GM23338 (cell line): ENCODE measurements around the gene ZFHX3. TPM values are rescaled to one million over a fixed set of nuclear protein-coding genes. Genes with fewer than 3 reads are reported as not detected.

ENCODE experiments used
- ATAC-seq: fragments of 200-7000 bp; cut with Tn5 transposase; 3 replicates; pipeline ENCODE4 v1.9.1; 2020
- DNase-seq: peaks from one replicate; pipeline ENCODE4 v3.0.0-alpha.2; 2015; ENCODE audit warnings: low spot score
- H2AFZ ChIP-seq: fragments of 200-600 bp; sonication (generic); 2 replicates; pipeline ENCODE4 v1.8.0; 2016; ENCODE audit warnings: antibody characterized with exemption, mild to moderate bottlenecking, moderate library complexity
- H3F3A ChIP-seq: fragments of 200-600 bp; sonication (generic); replicated peaks from 2 replicates; pipeline ENCODE4 v1.8.0; 2017; ENCODE audit warnings: antibody characterized with exemption, mixed run types, low read depth
- H3K27ac ChIP-seq: fragments of 200-600 bp; sonication (generic); 2 replicates; pipeline ENCODE4 v1.6.1; 2016; ENCODE audit warnings: low read depth
- H3K27me3 ChIP-seq: fragments of 200-600 bp; sonication (generic); 2 replicates; pipeline ENCODE4 v1.8.0; 2016; ENCODE audit warnings: mild to moderate bottlenecking, mixed run types, moderate library complexity; ENCODE audit not compliant: insufficient read depth
- H3K36me3 ChIP-seq: fragments of 200-600 bp; sonication (generic); 2 replicates; pipeline ENCODE4 v1.8.0; 2016; ENCODE audit warnings: mild to moderate bottlenecking; ENCODE audit not compliant: insufficient read depth
- H3K4me1 ChIP-seq: fragments of 200-600 bp; sonication (generic); 2 replicates; pipeline ENCODE4 v1.8.0; 2016; ENCODE audit warnings: mild to moderate bottlenecking, moderate library complexity; ENCODE audit not compliant: insufficient read depth
- H3K4me2 ChIP-seq: fragments of 200-600 bp; sonication (generic); 2 replicates; pipeline ENCODE4 v1.7.1; 2017; ENCODE audit warnings: mixed run types
- H3K4me3 ChIP-seq: fragments of 200-600 bp; sonication (generic); 2 replicates; pipeline ENCODE4 v1.6.1; 2016; ENCODE audit warnings: mixed run types
- H3K79me2 ChIP-seq: fragments of 200-600 bp; sonication (generic); replicated peaks from 2 replicates; pipeline ENCODE4 v1.8.0; 2017; ENCODE audit warnings: mild to moderate bottlenecking; ENCODE audit not compliant: insufficient read depth
- H3K9me2 ChIP-seq: fragments of 200-600 bp; sonication (generic); 2 replicates; pipeline ENCODE4 v1.8.0; 2017; ENCODE audit not compliant: insufficient read depth
- H4K20me1 ChIP-seq: fragments of 200-600 bp; sonication (generic); replicated peaks from 2 replicates; pipeline ENCODE4 v1.8.0; 2017; ENCODE audit warnings: mild to moderate bottlenecking; ENCODE audit not compliant: insufficient read depth
- H3K27ac Mint-ChIP-seq: 2 replicates; pipeline ENCODE4 v1.8.0; 2020; ENCODE audit warnings: inconsistent platforms, mild to moderate bottlenecking, moderate library complexity, mixed read lengths
- H3K27me3 Mint-ChIP-seq: 3 replicates; pipeline ENCODE4 v1.8.0; 2022; ENCODE audit warnings: low read depth, mild to moderate bottlenecking, moderate library complexity, mixed read lengths, inconsistent platforms; ENCODE audit not compliant: insufficient read depth, poor library complexity
- H3K36me3 Mint-ChIP-seq: 3 replicates; pipeline ENCODE4 v1.8.0; 2021; ENCODE audit warnings: low read depth, mild to moderate bottlenecking, inconsistent platforms, moderate library complexity, mixed read lengths
- H3K4me1 Mint-ChIP-seq: 3 replicates; pipeline ENCODE4 v1.8.0; 2020; ENCODE audit warnings: mild to moderate bottlenecking, inconsistent platforms, mixed read lengths
- H3K4me3 Mint-ChIP-seq: 3 replicates; pipeline ENCODE4 v1.8.0; 2021; ENCODE audit warnings: moderate library complexity, mild to moderate bottlenecking, inconsistent platforms, mixed read lengths
- H3K9me3 Mint-ChIP-seq: 3 replicates; pipeline ENCODE4 v1.8.0; 2020; ENCODE audit warnings: moderate library complexity, mild to moderate bottlenecking, inconsistent platforms, mixed read lengths
- CREB1 ChIP-seq: fragments of 250-450 bp; sonication (Bioruptor Pico); IDR thresholded peaks from 2 replicates; pipeline ENCODE4 v1.5.0; 2020; ENCODE audit warnings: low read depth, mild to moderate bottlenecking, moderate library complexity
- CTCF ChIP-seq, 2 experiments: fragments of 200-600 bp in 1 of 2; sonication (generic) in 1 of 2; conservative IDR thresholded peaks; 2 replicates each; pipeline versions ENCODE4 v1.5.1 to v1.6.1; 2016 to 2017; ENCODE audit warnings: antibody characterized with exemption in 2 of 2, low read depth in 2 of 2, mild to moderate bottlenecking in 2 of 2, moderate library complexity in 1 of 2
- ETS1 ChIP-seq: IDR thresholded peaks from 2 replicates; pipeline ENCODE4 v1.6.1; 2016; ENCODE audit warnings: antibody characterized with exemption
- EZH2 ChIP-seq: fragments of 200-600 bp; sonication (generic); IDR thresholded peaks from one replicate; pipeline ENCODE4 v1.8.0; 2017; ENCODE audit warnings: antibody characterized with exemption, mild to moderate bottlenecking, low read depth; ENCODE audit not compliant: unreplicated experiment
- JUNB ChIP-seq: IDR thresholded peaks from one replicate; pipeline ENCODE4 v1.6.1; 2016; ENCODE audit warnings: antibody characterized with exemption; ENCODE audit not compliant: unreplicated experiment
- POLR2AphosphoS5 ChIP-seq: IDR thresholded peaks from 2 replicates; pipeline ENCODE4 v1.6.1; 2016; ENCODE audit warnings: antibody characterized with exemption, low read depth
- STAT1 ChIP-seq: IDR thresholded peaks from one replicate; pipeline ENCODE4 v1.6.1; 2016; ENCODE audit warnings: antibody characterized with exemption; ENCODE audit not compliant: unreplicated experiment
- ZNF114 ChIP-seq: fragments of 250-450 bp; sonication (Bioruptor Pico); IDR thresholded peaks from 2 replicates; pipeline ENCODE4 v1.5.0; 2020; ENCODE audit warnings: mild to moderate bottlenecking, moderate library complexity
- ZNF462 ChIP-seq: fragments of 250-450 bp; sonication (Bioruptor Pico); IDR thresholded peaks from 2 replicates; pipeline ENCODE4 v1.5.0; 2020; ENCODE audit warnings: mild to moderate bottlenecking, moderate library complexity
- polyA plus RNA-seq: library from polyadenylated mRNA; unstranded; fragments of >200 nt; fragmentation: Nextera tagmentation; extraction: Ambion mirVana; gene quantifications from 2 replicates; pipeline ENCODE4 v1.2.1, GENCODE V29; 2016
- total RNA-seq: library from RNA; depleted of rRNA; stranded (reverse); fragments of >200 nt; shearing (Covaris generic); gene quantifications from 2 replicates; pipeline ENCODE4 v1.2.3, GENCODE V29; 2014

The ZFHX3 gene
- total and polyA plus RNA-seq, 2 experiments from 2014 or later, result 1.0 to 1.5 TPM

DNA sequence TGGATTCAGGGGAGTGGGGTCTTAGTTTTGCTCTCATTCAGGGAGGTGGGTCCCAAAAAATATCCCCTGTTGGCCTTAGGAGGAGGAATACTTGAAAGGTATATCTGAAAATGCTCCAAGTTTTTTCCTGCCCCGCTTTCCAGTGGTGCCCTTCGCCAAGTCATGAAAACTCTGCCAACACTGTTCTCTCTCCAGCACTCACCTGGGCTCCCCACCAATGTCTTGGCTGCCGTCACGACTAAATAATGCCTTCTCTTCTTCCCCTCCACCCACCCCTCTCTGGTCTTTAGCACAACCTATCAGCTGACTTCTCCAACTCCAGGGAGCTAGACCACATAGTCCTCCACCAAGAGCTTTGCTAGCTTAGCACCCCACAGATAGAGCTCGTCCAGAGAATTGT lies 30.6 kb downstream of the ZFHX3 start:
- no peaks in the 10 kb centered on the region for H4K20me1 ChIP-seq
- 0 out of 2 replicates have a peak, but pooled peaks cover 6% of the 10 kb centered on the region for H3K4me1 ChIP-seq
- no peaks in the 10 kb centered on the region for H3K27me3 ChIP-seq
- no peaks in the 10 kb centered on the region for H3K36me3 Mint-ChIP-seq
- H3K4me1 Mint-ChIP-seq, result peaks cover 9% of the 10 kb centered on the region; the same call in 1 of the 3 replicates
- no peaks in the 10 kb centered on the region for H3K36me3 ChIP-seq
- no peak overlapping the region for H3K27ac ChIP-seq
- H3K27me3 Mint-ChIP-seq, result peaks cover 6% of the 10 kb centered on the region
- H3K4me3 Mint-ChIP-seq, result no peak overlapping the region
- no peak overlapping the region for H3K4me2 ChIP-seq
- H3F3A ChIP-seq, result no peaks in the 10 kb centered on the region
- no peaks in the 10 kb centered on the region for H3K9me3 Mint-ChIP-seq
- ATAC-seq, result no peak
- TF ChIP-seq CTCF (conservative IDR thresholded peaks at IDR 0.05; ENCODE audit: low read depth in 2 of 2) (no peak), ZNF114 (CRISPR knock-in tag) (no peak), STAT1 (no peak), CREB1 (no peak), JUNB (no peak), EZH2 (no peak), ETS1 (no peak)
- H3K9me2 ChIP-seq, result 0 out of 2 replicates have a peak, but pooled peaks cover 3% of the 10 kb centered on the region
- no peaks in the 10 kb centered on the region for H3K79me2 ChIP-seq
- DNase-seq, result no peak
- H3K4me3 ChIP-seq, result no peak overlapping the region
- H2AFZ ChIP-seq, result no peak overlapping the region
- no peak overlapping the region for H3K27ac Mint-ChIP-seq

GRCh38 chr16:73016488-73016830 lies 31.5 kb downstream of the ZFHX3 start:
- H2AFZ ChIP-seq, result no peak overlapping the region
- Mint-ChIP-seq H3K27ac (no peak overlapping the region), H3K27me3 (no peaks in the 10 kb centered on the region), H3K9me3 (no peaks in the 10 kb centered on the region), H3K4me3 (no peak overlapping the region), H3K36me3 (no peaks in the 10 kb centered on the region), H3K4me1 (peaks cover 9% of the 10 kb centered on the region; the same call in 1 of the 3 replicates)
- no peaks in the 10 kb centered on the region for H4K20me1 ChIP-seq
- H3K4me1 ChIP-seq, result 0 out of 2 replicates have a peak, but pooled peaks cover 6% of the 10 kb centered on the region
- no peaks in the 10 kb centered on the region for H3K36me3 ChIP-seq
- no peak for DNase-seq
- no peak overlapping the region for H3K27ac ChIP-seq
- no peak for ATAC-seq
- no peak overlapping the region for H3K4me2 ChIP-seq
- no peaks in the 10 kb centered on the region for H3F3A ChIP-seq
- H3K9me2 ChIP-seq, result 0 out of 2 replicates have a peak, but pooled peaks cover 3% of the 10 kb centered on the region
- H3K4me3 ChIP-seq, result no peak overlapping the region
- no peaks in the 10 kb centered on the region for H3K79me2 ChIP-seq
- H3K27me3 ChIP-seq, result no peaks in the 10 kb centered on the region
- TF ChIP-seq ETS1 (no peak), POLR2AphosphoS5 (no peak), ZNF462 (no peak)
